Testis (tissue), 3 donors: ENCODE results near the gene MGAT5. TPM values are rescaled to one million over a fixed set of nuclear protein-coding genes. Genes with fewer than 3 reads are reported as not detected.
A peak's percentile ranks its signal among the peaks of the same experiment; 100 is the strongest.

ENCODE experiments used
- DNase-seq: peaks from one replicate; pipeline ENCODE4 v3.0.0-alpha.2; 2019
- H3K27ac ChIP-seq, 2 donors: fragments of 200-600 bp; sonication (generic); one replicate each; pipeline ENCODE4 v1.5.1; 2019
- H3K27me3 ChIP-seq: fragments of 200-600 bp; sonication (generic); one replicate; pipeline ENCODE4 v1.5.1; 2019
- H3K36me3 ChIP-seq: fragments of 200-600 bp; sonication (generic); one replicate; pipeline ENCODE4 v1.5.1; 2017; ENCODE audit warnings: low read depth; ENCODE audit errors: missing control alignments
- H3K4me1 ChIP-seq: fragments of 200-600 bp; sonication (generic); one replicate; pipeline ENCODE4 v1.5.1; 2019
- H3K4me3 ChIP-seq, 2 donors: fragments of 200-600 bp; sonication (generic); one replicate each; pipeline ENCODE4 v1.5.1; 2017 to 2019
- H3K9me3 ChIP-seq: fragments of 200-600 bp; sonication (generic); one replicate; pipeline ENCODE4 v1.5.1; 2017
- POLR2A ChIP-seq: fragments of 450-650 bp; IDR thresholded peaks from one replicate; pipeline ENCODE4 v1.6.1; 2017; ENCODE audit warnings: antibody characterized with exemption, mild to moderate bottlenecking, moderate library complexity
- WGBS, 2 donors: methylation state at CpG; one replicate each; pipeline ENCODE4 v1.1.5; 2018; 5-methylcytosine and 5-hydroxymethylcytosine counted together
- intact Hi-C: fragments of 100-400 bp; cut with DNase I; formaldehyde crosslinking; loops from one replicate; pipeline ENCODE4 v1.15.1; 2023; ENCODE audit warnings: low total_unique reads
- polyA plus RNA-seq: library from polyadenylated mRNA; stranded (reverse); fragments of 350-450 nt; fragmentation: Illumina TruSeq; extraction: RNeasy Lipid Tissue Mini Kit (QIAGEN cat#74804); gene quantifications from one replicate; pipeline ENCODE4 v1.2.3, GENCODE V29; 2014; ENCODE audit warnings: low read depth, low replicate concordance; ENCODE audit not compliant: insufficient read depth
- total RNA-seq, 2 donors: library from RNA; depleted of rRNA; stranded (reverse); fragments of >200 nt; gene quantifications; one replicate each; pipeline ENCODE4 v1.2.3, GENCODE V29; 2016
- TF ChIP-seq, protein P1 (sequence below), 3 experiments: fragments of 450-650 bp in 2 of 3; fragments of 200-600 bp in 1 of 3; sonication (generic) in 1 of 3; IDR thresholded peaks; one replicate each; pipeline ENCODE4 v1.5.1; 2016 to 2019; ENCODE audit warnings: antibody characterized with exemption in 3 of 3, mild to moderate bottlenecking in 2 of 3, moderate library complexity in 1 of 3

Gene MGAT5
- total and polyA plus RNA-seq, 3 donors from 2014 or later, result 31.6 to 73.8 (median 64.5) TPM

DNA sequence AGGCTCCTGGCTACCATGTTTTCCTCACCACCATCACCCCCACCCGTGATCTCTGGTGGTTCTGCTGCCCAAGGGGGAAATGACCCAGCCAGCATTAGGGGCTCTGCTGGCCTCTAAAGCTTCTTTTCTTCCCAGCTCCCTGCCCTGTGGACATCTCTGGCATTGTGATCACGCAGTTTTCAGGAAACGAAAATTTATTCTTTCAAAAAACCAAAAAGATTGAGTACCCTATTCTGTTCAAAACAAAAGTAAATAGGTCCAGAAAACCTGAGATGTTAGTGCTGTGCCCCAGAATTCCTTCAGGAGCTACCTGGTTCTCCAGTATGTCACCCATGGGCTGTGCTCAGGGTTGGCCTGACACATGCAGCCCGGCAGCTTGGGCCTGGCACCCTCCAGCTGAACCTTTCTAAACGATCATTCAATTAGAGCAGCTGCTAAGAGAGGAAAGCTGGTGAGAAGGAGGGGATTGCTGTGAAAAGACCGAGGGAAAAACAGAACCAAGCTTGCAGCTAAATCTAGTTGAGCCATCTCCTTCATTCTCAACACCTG is 157.5 kb downstream of the MGAT5 start:
- no peaks in the 10 kb centered on the region for H3K36me3 ChIP-seq
- no peak overlapping the region for H3K4me3 ChIP-seq
- H3K4me1 ChIP-seq, result no peaks in the 10 kb centered on the region
- intact Hi-C loops, result loop anchor here (5.0 kb wide), 1 partner anchor 294 kb away; no protein-coding TSS in a partner anchor
- H3K9me3 ChIP-seq, result no peaks in the 10 kb centered on the region
- TF ChIP-seq, protein P1, sequence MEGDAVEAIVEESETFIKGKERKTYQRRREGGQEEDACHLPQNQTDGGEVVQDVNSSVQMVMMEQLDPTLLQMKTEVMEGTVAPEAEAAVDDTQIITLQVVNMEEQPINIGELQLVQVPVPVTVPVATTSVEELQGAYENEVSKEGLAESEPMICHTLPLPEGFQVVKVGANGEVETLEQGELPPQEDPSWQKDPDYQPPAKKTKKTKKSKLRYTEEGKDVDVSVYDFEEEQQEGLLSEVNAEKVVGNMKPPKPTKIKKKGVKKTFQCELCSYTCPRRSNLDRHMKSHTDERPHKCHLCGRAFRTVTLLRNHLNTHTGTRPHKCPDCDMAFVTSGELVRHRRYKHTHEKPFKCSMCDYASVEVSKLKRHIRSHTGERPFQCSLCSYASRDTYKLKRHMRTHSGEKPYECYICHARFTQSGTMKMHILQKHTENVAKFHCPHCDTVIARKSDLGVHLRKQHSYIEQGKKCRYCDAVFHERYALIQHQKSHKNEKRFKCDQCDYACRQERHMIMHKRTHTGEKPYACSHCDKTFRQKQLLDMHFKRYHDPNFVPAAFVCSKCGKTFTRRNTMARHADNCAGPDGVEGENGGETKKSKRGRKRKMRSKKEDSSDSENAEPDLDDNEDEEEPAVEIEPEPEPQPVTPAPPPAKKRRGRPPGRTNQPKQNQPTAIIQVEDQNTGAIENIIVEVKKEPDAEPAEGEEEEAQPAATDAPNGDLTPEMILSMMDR (IDR thresholded peaks at IDR 0.05), result no peak
- TF ChIP-seq POLR2A, result no peak
- no peak overlapping the region for H3K27ac ChIP-seq
- no peak for DNase-seq
- H3K27me3 ChIP-seq, result no peaks in the 10 kb centered on the region
- WGBS, 2 donors, result 72 to 82% methylated on average over 6 of the region's 6 CpGs

DNA sequence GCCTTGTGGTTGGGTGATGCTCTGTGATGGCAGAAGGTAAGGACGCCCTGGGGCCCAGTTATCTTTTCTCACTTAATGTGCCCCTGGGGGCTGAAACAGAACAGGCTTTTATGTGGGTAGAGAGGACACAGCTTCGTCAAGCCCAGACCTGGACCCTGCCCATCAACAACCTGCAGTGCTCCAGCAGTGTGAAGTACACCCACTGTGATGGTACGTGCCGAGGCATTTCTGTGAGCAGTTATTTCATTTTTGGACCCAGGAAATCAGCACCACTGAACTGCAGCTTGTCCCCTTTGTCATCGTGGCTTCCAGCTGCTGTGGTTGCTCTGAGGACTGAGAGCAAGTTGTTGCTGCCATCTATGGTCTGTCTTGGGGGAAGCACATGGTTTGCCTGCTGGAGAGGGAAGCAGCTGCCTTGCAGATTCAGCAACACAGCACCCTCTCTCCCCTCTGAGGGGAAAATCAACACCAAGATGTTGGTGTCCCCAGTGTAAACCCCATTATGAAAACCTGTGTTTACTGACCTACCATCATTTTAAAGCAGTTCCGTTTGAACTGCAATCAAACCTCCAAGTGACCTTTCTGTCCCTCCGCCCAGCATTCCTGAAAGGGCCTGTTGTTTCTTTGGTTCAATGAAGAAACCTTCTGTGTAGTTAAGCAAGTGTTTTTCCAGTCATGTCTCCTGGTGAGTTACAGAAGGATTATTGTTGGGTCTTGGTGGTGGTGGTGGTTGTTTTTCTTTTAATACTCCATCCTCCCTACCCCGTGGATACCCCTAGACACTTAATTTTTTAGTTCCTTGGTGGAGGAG is 158.2 kb downstream of the MGAT5 start:
- DNase-seq, result peak; percentile 76
- H3K36me3 ChIP-seq, result no peaks in the 10 kb centered on the region
- intact Hi-C loops, result loop anchor here (5.0 kb wide), 1 partner anchor 295 kb away; no protein-coding TSS in a partner anchor
- no peaks in the 10 kb centered on the region for H3K9me3 ChIP-seq
- no peaks in the 10 kb centered on the region for H3K27me3 ChIP-seq
- no peak overlapping the region for H3K4me3 ChIP-seq
- 55 to 66% methylated on average over 6 to 8 of the region's 8 CpGs for WGBS, 2 donors
- no peak overlapping the region for H3K27ac ChIP-seq
- TF ChIP-seq POLR2A, result no peak
- TF ChIP-seq, protein P1 (IDR thresholded peaks at IDR 0.05), result peak; percentile 20 to 68 (median 54)
- H3K4me1 ChIP-seq, result no peaks in the 10 kb centered on the region

DNA sequence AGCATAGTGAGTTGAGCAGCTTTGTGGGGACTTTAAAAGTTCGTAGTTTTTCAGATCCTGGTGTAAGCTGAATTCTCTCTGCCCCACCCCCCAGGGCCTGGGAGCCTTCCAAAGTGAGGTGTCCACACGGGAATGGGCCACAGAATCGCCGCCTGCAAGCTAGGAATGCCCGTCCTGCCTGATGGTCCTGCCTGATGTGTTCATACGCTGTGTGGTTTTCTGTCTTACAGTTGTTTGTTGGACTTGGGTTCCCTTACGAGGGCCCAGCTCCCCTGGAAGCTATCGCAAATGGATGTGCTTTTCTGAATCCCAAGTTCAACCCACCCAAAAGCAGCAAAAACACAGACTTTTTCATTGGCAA is 158.7 kb downstream of the MGAT5 start:
- Histone ChIP-seq H3K4me3 (no peak overlapping the region), H3K9me3 (no peaks in the 10 kb centered on the region), H3K4me1 (no peaks in the 10 kb centered on the region), H3K36me3 (no peaks in the 10 kb centered on the region), H3K27me3 (no peaks in the 10 kb centered on the region), H3K27ac (no peak overlapping the region)
- TF ChIP-seq, protein P1 (IDR thresholded peaks at IDR 0.05), result no peak
- TF ChIP-seq POLR2A, result no peak
- DNase-seq, result no peak
- WGBS, 2 donors, result 88 to 91% methylated on average over 8 of the region's 8 CpGs
- intact Hi-C loops, result loop anchor here (5.0 kb wide), 1 partner anchor 295 kb away; no protein-coding TSS in a partner anchor

DNA sequence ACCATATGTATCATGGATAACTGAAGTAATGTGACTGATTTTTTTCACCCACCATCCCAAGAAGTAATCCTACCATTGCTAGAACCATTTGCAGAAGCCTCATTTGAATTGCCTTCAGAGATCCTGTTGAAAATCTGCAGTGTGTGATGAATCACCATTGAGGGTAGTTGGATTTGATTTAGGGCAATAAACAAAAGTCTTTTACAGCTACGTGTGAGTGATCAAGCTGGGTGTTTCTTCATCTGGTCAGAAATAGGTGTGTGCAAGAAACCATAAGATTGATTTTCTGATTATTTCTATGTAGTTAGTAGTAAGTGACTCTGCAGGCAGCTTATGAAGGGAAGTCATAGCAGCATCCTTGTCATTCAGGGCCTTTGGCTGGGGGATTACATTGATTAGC is 159.6 kb downstream of the MGAT5 start:
- TF ChIP-seq, protein P1 (IDR thresholded peaks at IDR 0.05), result no peak
- TF ChIP-seq POLR2A, result no peak
- 81 to 85% methylated on average over 1 of the region's 1 CpG for WGBS, 2 donors
- Histone ChIP-seq H3K9me3 (no peaks in the 10 kb centered on the region), H3K36me3 (no peaks in the 10 kb centered on the region), H3K4me3 (no peak overlapping the region), H3K27me3 (no peaks in the 10 kb centered on the region), H3K4me1 (no peaks in the 10 kb centered on the region), H3K27ac (no peak overlapping the region)
- intact Hi-C loops, result loop anchor here (5.0 kb wide), 1 partner anchor 296 kb away; no protein-coding TSS in a partner anchor
- DNase-seq, result no peak
